Mesenchymal stem cell (in vitro differentiated cells and primary cell): Measurements from ENCODE around the gene CMPK1.

Experiments
- DNase-seq: peaks from one replicate; pipeline ENCODE4 v3.0.0-alpha.2; 2013
- H2AFZ ChIP-seq: one replicate; pipeline ENCODE4 v1.6.1; 2013; ENCODE audit warnings: low read depth, mild to moderate bottlenecking, control low read depth, inconsistent platforms, low read length, moderate library complexity
- H2AK5ac ChIP-seq: 2 replicates; pipeline ENCODE4 v1.6.1; 2013; ENCODE audit warnings: low read length, moderate library complexity, mild to moderate bottlenecking, inconsistent platforms; ENCODE audit not compliant: severe bottlenecking
- H2BK120ac ChIP-seq: one replicate; pipeline ENCODE4 v1.6.1; 2013; ENCODE audit warnings: low read depth, mild to moderate bottlenecking, inconsistent platforms, low read length, moderate library complexity
- H2BK12ac ChIP-seq, 2 experiments: one replicate each; pipeline ENCODE4 v1.6.1; 2013; ENCODE audit warnings: inconsistent platforms in 2 of 2, low read length in 2 of 2, mild to moderate bottlenecking in 2 of 2, moderate library complexity in 2 of 2, control low read depth in 1 of 2
- H2BK15ac ChIP-seq: one replicate; pipeline ENCODE4 v1.6.1; 2013; ENCODE audit warnings: mild to moderate bottlenecking, low read depth, inconsistent platforms; ENCODE audit not compliant: poor library complexity, severe bottlenecking
- H2BK5ac ChIP-seq: 2 replicates; pipeline ENCODE4 v1.6.1; 2013; ENCODE audit warnings: low read depth, mild to moderate bottlenecking, low read length, control low read depth, inconsistent platforms; ENCODE audit not compliant: poor library complexity, severe bottlenecking
- H3K14ac ChIP-seq, 2 experiments: one replicate each; pipeline ENCODE4 v1.6.1; 2013; ENCODE audit warnings: inconsistent platforms in 2 of 2, low read length in 2 of 2, control low read depth in 1 of 2, mild to moderate bottlenecking in 1 of 2, moderate library complexity in 1 of 2
- H3K18ac ChIP-seq, 2 experiments: one replicate each; pipeline ENCODE4 v1.6.1; 2013; ENCODE audit warnings: inconsistent platforms in 2 of 2, low read length in 2 of 2, control low read depth in 1 of 2, low read depth in 1 of 2, mild to moderate bottlenecking in 1 of 2
- H3K23ac ChIP-seq, 2 experiments: one replicate each; pipeline ENCODE4 v1.6.1; 2013; ENCODE audit warnings: inconsistent platforms in 2 of 2, low read length in 2 of 2, mild to moderate bottlenecking in 2 of 2, moderate library complexity in 2 of 2, control low read depth in 1 of 2
- H3K27ac ChIP-seq: 2 replicates; pipeline ENCODE4 v1.5.1; 2013; ENCODE audit warnings: mild to moderate bottlenecking, moderate library complexity, low read length, control low read depth, inconsistent platforms; ENCODE audit not compliant: poor library complexity, severe bottlenecking
- H3K27me3 ChIP-seq, 2 experiments: 2 replicates each; pipeline versions ENCODE4 v1.6.1 to v1.7.0; 2013; ENCODE audit warnings: low read length in 2 of 2, mild to moderate bottlenecking in 2 of 2, moderate library complexity in 2 of 2, control low read depth in 1 of 2, inconsistent platforms in 1 of 2; ENCODE audit not compliant: control insufficient read depth in 1 of 2, insufficient read depth in 1 of 2
- H3K36me3 ChIP-seq, 2 experiments: 2 replicates each; pipeline versions ENCODE4 v1.6.1 to v1.7.0; 2013; ENCODE audit warnings: low read length in 2 of 2, control low read depth in 1 of 2, inconsistent platforms in 1 of 2, low read depth in 1 of 2, mild to moderate bottlenecking in 1 of 2; ENCODE audit not compliant: insufficient read depth in 2 of 2, control insufficient read depth in 1 of 2
- H3K4ac ChIP-seq, 2 experiments: one replicate each; pipeline ENCODE4 v1.6.1; 2013; ENCODE audit warnings: inconsistent platforms in 2 of 2, low read length in 2 of 2, mild to moderate bottlenecking in 2 of 2, moderate library complexity in 2 of 2, control low read depth in 1 of 2, low read depth in 1 of 2
- H3K4me1 ChIP-seq: 2 replicates; pipeline ENCODE4 v1.6.1; 2013; ENCODE audit warnings: low read depth, low read length, control low read depth; ENCODE audit not compliant: control insufficient read depth, insufficient read depth
- H3K4me2 ChIP-seq: 2 replicates; pipeline ENCODE4 v1.6.1; 2013; ENCODE audit warnings: low read length, mild to moderate bottlenecking, inconsistent platforms; ENCODE audit not compliant: poor library complexity, severe bottlenecking
- H3K4me3 ChIP-seq, 2 experiments: 2 replicates each; pipeline versions ENCODE4 v1.5.1 to v1.7.0; 2013; ENCODE audit warnings: low read length in 2 of 2, mild to moderate bottlenecking in 2 of 2, control low read depth in 1 of 2, low read depth in 1 of 2; ENCODE audit not compliant: insufficient read depth in 1 of 2
- H3K79me1 ChIP-seq: replicated peaks from 2 replicates; pipeline ENCODE4 v1.6.1; 2013; ENCODE audit warnings: mild to moderate bottlenecking, control low read depth, low read length, inconsistent platforms; ENCODE audit not compliant: poor library complexity, severe bottlenecking
- H3K9ac ChIP-seq: 2 replicates; pipeline ENCODE4 v1.7.0; 2013; ENCODE audit warnings: mild to moderate bottlenecking, low read length, moderate library complexity
- H3K9me3 ChIP-seq: 2 replicates; pipeline ENCODE4 v1.7.0; 2013; ENCODE audit warnings: mild to moderate bottlenecking, low read length; ENCODE audit not compliant: control insufficient read depth
- H4K8ac ChIP-seq: one replicate; pipeline ENCODE4 v1.6.1; 2013; ENCODE audit warnings: inconsistent platforms, mild to moderate bottlenecking, low read length, moderate library complexity
- H4K91ac ChIP-seq: one replicate; pipeline ENCODE4 v1.6.1; 2013; ENCODE audit warnings: mild to moderate bottlenecking, low read length, inconsistent platforms
- WGBS: methylation state at CpG from one replicate; pipeline ENCODE4 v1.1.7; 2013; ENCODE audit warnings: mixed read lengths; 5-methylcytosine and 5-hydroxymethylcytosine counted together

Gene CMPK1

DNA sequence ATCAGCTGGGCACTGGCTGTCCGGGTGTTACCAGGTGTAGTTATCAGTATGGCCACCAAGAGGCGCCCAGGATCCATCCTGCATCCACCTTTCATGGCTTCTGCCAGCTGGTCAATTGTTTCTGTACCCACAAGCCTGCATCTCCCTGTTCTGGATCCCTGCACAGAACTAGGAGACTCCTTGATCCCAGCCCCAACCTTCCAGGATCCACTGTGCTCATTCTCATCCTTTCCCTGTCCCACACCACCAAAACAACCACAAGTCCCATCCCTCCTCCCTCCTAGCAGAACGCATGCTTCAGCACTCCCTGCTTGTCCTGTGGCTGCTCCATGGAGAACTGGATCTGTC lies 55.3 kb downstream of the CMPK1 start:
- Histone ChIP-seq H3K36me3 (peaks cover 0 to 3% of the 10 kb centered on the region in 2 experiments), H3K9ac (no peak overlapping the region), H2BK12ac (no peak overlapping the region), H3K23ac (no peak overlapping the region), H2BK15ac (no peak overlapping the region), H3K27me3 (peaks cover 0 to 8% of the 10 kb centered on the region in 2 experiments), H3K9me3 (no peaks in the 10 kb centered on the region), H2AK5ac (no peak overlapping the region), H2AFZ (no peak overlapping the region), H3K14ac (no peak overlapping the region), H4K91ac (no peak overlapping the region), H3K4me2 (no peak overlapping the region), H3K4me1 (no peaks in the 10 kb centered on the region), H4K8ac (no peak overlapping the region), H3K4ac (no peak overlapping the region), H2BK120ac (no peak overlapping the region), H3K4me3 (no peak overlapping the region), H2BK5ac (no peak overlapping the region), H3K27ac (no peak overlapping the region), H3K18ac (no peak overlapping the region), H3K79me1 (no peaks in the 10 kb centered on the region)
- 32% methylated on average over 3 of the region's 3 CpGs for WGBS
- peak; percentile 51 for DNase-seq

DNA sequence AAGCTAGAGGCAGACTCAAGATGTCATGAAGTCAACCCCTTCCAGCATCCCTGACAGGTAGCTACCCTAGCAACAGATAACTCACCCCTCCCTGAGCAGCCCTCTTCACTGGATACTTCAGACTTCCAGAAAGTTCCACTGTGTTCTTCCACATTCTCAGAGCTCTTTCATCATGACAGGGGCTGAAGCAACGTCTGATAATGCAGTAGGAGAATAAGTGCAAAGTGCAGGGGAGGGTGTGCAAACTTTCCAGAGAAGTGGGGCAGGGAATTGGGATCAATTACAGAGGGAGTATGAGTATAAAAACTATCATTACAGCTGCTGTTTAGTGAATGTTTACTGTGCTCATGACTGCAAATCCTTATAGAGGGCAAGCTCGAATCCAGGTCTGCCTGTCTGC lies 56.1 kb downstream of the CMPK1 start:
- Histone ChIP-seq H3K18ac (no peak overlapping the region), H3K4me3 (no peak overlapping the region), H3K9me3 (no peaks in the 10 kb centered on the region), H2BK120ac (no peak overlapping the region), H2BK5ac (no peak overlapping the region), H4K91ac (no peak overlapping the region), H3K4me2 (no peak overlapping the region), H3K4ac (no peak overlapping the region), H3K9ac (no peak overlapping the region), H3K23ac (no peak overlapping the region), H3K79me1 (no peaks in the 10 kb centered on the region), H2BK15ac (no peak overlapping the region), H2AFZ (no peak overlapping the region), H4K8ac (no peak overlapping the region), H3K36me3 (peaks cover 0 to 3% of the 10 kb centered on the region in 2 experiments), H3K27me3 (peaks cover 4 to 8% of the 10 kb centered on the region in 2 experiments), H3K4me1 (no peaks in the 10 kb centered on the region), H3K27ac (no peak overlapping the region), H3K14ac (no peak overlapping the region), H2BK12ac (no peak overlapping the region), H2AK5ac (no peak overlapping the region)
- DNase-seq: no peak
- 69% methylated on average over 2 of the region's 2 CpGs for WGBS

DNA sequence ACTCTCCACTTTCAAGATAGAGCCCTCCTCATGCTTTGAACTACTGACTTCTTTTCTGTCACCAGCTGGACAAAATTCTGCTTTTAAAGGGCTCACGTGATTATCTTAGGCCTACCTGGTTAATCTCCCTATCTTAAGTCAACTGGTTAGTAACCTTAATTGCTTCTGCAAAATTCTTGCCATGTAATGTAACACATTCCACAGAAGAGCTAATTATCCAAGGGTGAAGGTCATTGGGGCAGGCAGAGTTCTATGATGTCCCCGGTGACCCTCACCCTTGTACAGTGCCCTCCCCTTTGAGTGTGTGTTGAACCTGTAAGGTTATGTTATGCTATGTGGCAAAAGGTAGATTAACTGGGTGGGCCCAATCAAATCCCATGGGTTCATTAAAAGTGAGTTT lies 57.3 kb downstream of the CMPK1 start:
- WGBS: 90% methylated on average over 2 of the region's 2 CpGs
- Histone ChIP-seq H3K18ac (no peak overlapping the region), H2BK5ac (no peak overlapping the region)

DNA sequence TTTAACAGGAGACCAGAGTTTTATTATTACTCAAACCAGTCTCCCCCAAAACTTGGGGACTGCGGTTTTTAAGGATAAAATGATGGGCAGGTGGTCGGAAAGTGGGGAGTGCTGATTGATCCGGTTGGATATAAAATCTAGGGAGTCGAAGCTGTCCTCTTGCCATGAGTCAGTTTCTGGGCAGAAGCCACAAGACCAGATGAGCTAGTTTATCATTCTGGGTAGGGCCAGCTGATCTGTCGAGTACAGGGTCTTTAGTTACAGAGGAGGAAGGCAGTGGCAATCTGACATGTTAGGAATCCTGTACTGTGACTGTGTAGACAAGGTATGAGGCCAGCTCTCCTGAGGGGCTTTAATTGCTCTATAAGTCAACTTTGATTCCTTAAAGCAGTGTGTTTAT lies 59.6 kb downstream of the CMPK1 start:
- no peaks in the 10 kb centered on the region for H3K9me3 ChIP-seq
- H3K18ac ChIP-seq: no peak overlapping the region
- H3K23ac ChIP-seq: no peak overlapping the region
- no peak overlapping the region for H3K4ac ChIP-seq
- H3K27me3 ChIP-seq: peaks cover 5 to 13% of the 10 kb centered on the region in 2 experiments
- H2BK5ac ChIP-seq: no peak overlapping the region
- no peak overlapping the region for H4K91ac ChIP-seq
- H3K9ac ChIP-seq: no peak overlapping the region
- no peak overlapping the region for H2AK5ac ChIP-seq
- H3K4me1 ChIP-seq: no peaks in the 10 kb centered on the region
- H3K4me2 ChIP-seq: no peak overlapping the region
- DNase-seq: no peak
- no peaks in the 10 kb centered on the region for H3K36me3 ChIP-seq
- no peak overlapping the region for H2BK120ac ChIP-seq
- H2AFZ ChIP-seq: no peak overlapping the region
- no peaks in the 10 kb centered on the region for H3K79me1 ChIP-seq
- H4K8ac ChIP-seq: no peak overlapping the region
- H3K14ac ChIP-seq: no peak overlapping the region
- H2BK12ac ChIP-seq: no peak overlapping the region
- H2BK15ac ChIP-seq: no peak overlapping the region
- 76% methylated on average over 5 of the region's 5 CpGs for WGBS
- H3K27ac ChIP-seq: no peak overlapping the region
- H3K4me3 ChIP-seq: no peak overlapping the region

More for the DNA sequence above, 57.3 kb downstream of the CMPK1 start:
- Histone ChIP-seq H2BK120ac (no peak overlapping the region), H2AFZ (no peak overlapping the region), H3K4me1 (no peaks in the 10 kb centered on the region), H3K23ac (no peak overlapping the region), H3K9ac (no peak overlapping the region), H3K27me3 (peaks cover 5 to 12% of the 10 kb centered on the region in 2 experiments), H4K8ac (no peak overlapping the region), H3K79me1 (no peaks in the 10 kb centered on the region), H3K4me2 (no peak overlapping the region), H3K9me3 (no peaks in the 10 kb centered on the region), H3K27ac (no peak overlapping the region), H3K36me3 (no peaks in the 10 kb centered on the region), H2BK12ac (no peak overlapping the region), H4K91ac (no peak overlapping the region), H2BK15ac (no peak overlapping the region), H3K4me3 (no peak overlapping the region), H3K4ac (no peak overlapping the region), H3K14ac (no peak overlapping the region), H2AK5ac (no peak overlapping the region)
- DNase-seq: no peak
